HL-60 (cell line): Measurements from ENCODE around the gene ADAT3.

ENCODE experiments used
- DNase-seq, 2 experiments: peaks; one replicate each; pipeline ENCODE4 v3.0.0-alpha.2; 2010 to 2020; ENCODE audit warnings: low read depth in 1 of 2, low spot score in 1 of 2
- H3K27ac ChIP-seq: fragments of 250-450 bp; sonication (Bioruptor Pico); replicated peaks from 2 replicates; pipeline ENCODE4 v1.5.1; 2020; ENCODE audit warnings: mild to moderate bottlenecking, moderate library complexity
- H3K27me3 ChIP-seq: fragments of 250-450 bp; sonication (Bioruptor Pico); 2 replicates; pipeline ENCODE4 v1.5.1; 2021; ENCODE audit warnings: mild to moderate bottlenecking, moderate library complexity; ENCODE audit not compliant: insufficient read depth, poor library complexity, severe bottlenecking
- H3K4me3 ChIP-seq: replicated peaks from 2 replicates; pipeline ENCODE4 v1.5.1; 2011; ENCODE audit warnings: mild to moderate bottlenecking, control low read depth, low read length; ENCODE audit not compliant: insufficient read depth
- CTCF ChIP-seq: IDR thresholded peaks from one replicate; pipeline ENCODE4 v1.5.1; 2011; ENCODE audit warnings: low read length, control low read depth, inconsistent platforms; ENCODE audit not compliant: insufficient read depth
- GABPA ChIP-seq: IDR thresholded peaks from 2 replicates; pipeline ENCODE4 v1.6.1; 2012; ENCODE audit warnings: low read depth
- POLR2AphosphoS5 ChIP-seq: IDR thresholded peaks from 2 replicates; pipeline ENCODE4 v1.6.1; 2012; ENCODE audit warnings: low read depth
- REST ChIP-seq: IDR thresholded peaks from 2 replicates; pipeline ENCODE4 v1.6.1; 2012; ENCODE audit warnings: low read depth; ENCODE audit not compliant: insufficient replicate concordance
- SPI1 ChIP-seq: IDR thresholded peaks from 2 replicates; pipeline ENCODE4 v1.6.1; 2012; ENCODE audit warnings: low read depth, mild to moderate bottlenecking, borderline replicate concordance

ADAT3 gene

GRCh38 chr19:1944088-1944915 is 39.1 kb downstream of the ADAT3 start:
- Histone ChIP-seq H3K27me3 (no peaks in the 10 kb centered on the region), H3K27ac (peak overlapping the region; percentile 88), H3K4me3 (peak overlapping the region; percentile 95)
- DNase-seq = peak; percentile 66 to 82
- TF ChIP-seq SPI1 (peak; percentile 71; the same call in 1 of the 2 replicates), POLR2AphosphoS5 (no peak), CTCF (no peak), REST (no peak), GABPA (no peak)

GRCh38 chr19:1944916-1945561 is 39.8 kb downstream of the ADAT3 start:
- Histone ChIP-seq H3K4me3 (no peak overlapping the region), H3K27me3 (no peaks in the 10 kb centered on the region), H3K27ac (no peak overlapping the region)
- TF ChIP-seq CTCF = no peak
- no peak for TF ChIP-seq GABPA
- no peak for TF ChIP-seq POLR2AphosphoS5
- no peak for TF ChIP-seq REST
- TF ChIP-seq SPI1 = no peak
- DNase-seq = no peak

GRCh38 chr19:1945899-1946298 is 40.7 kb downstream of the ADAT3 start:
- H3K27me3 ChIP-seq = no peaks in the 10 kb centered on the region
- no peak overlapping the region for H3K27ac ChIP-seq
- H3K4me3 ChIP-seq = no peak overlapping the region
- DNase-seq = peak in 1 of 2 experiments; percentile 26
- TF ChIP-seq CTCF (peak; percentile 38), GABPA (no peak), SPI1 (no peak), REST (no peak), POLR2AphosphoS5 (no peak)
